DND-41 (cell line): ENCODE results near the gene MFSD12.

Experiments used
- EZH2 ChIP-seq: IDR thresholded peaks from 3 replicates; pipeline ENCODE4 v1.6.1; 2012; ENCODE audit warnings: borderline replicate concordance, low read depth, mild to moderate bottlenecking, moderate library complexity, low read length, inconsistent platforms; ENCODE audit not compliant: severe bottlenecking
- TF ChIP-seq, protein P1 (sequence below): IDR thresholded peaks from 2 replicates; pipeline ENCODE4 v1.5.1; 2012; ENCODE audit warnings: borderline replicate concordance, low read length, moderate library complexity, mild to moderate bottlenecking; ENCODE audit not compliant: poor library complexity, severe bottlenecking; ENCODE audit errors: extremely low read depth

DNA sequence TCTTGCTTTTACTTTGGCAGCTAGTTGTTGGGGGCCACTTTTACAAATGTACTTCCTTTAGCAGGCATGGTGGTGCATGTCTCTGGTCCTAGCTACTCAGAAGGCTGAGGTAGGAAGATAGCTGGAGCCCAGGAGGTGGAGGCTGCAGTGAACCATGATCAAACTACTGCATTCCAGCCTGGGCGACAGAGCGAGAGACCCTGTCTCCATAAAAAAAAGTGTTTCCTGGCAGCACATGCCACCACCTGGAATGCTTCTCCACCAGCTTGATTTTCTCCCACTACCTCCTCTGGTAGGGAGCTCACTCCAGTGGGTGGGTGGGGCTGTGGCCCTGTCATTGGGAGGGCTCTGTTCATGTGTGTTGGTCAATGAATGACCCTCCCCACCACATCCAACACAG, 38.7 kb downstream of the MFSD12 start:
- TF ChIP-seq, protein P1, sequence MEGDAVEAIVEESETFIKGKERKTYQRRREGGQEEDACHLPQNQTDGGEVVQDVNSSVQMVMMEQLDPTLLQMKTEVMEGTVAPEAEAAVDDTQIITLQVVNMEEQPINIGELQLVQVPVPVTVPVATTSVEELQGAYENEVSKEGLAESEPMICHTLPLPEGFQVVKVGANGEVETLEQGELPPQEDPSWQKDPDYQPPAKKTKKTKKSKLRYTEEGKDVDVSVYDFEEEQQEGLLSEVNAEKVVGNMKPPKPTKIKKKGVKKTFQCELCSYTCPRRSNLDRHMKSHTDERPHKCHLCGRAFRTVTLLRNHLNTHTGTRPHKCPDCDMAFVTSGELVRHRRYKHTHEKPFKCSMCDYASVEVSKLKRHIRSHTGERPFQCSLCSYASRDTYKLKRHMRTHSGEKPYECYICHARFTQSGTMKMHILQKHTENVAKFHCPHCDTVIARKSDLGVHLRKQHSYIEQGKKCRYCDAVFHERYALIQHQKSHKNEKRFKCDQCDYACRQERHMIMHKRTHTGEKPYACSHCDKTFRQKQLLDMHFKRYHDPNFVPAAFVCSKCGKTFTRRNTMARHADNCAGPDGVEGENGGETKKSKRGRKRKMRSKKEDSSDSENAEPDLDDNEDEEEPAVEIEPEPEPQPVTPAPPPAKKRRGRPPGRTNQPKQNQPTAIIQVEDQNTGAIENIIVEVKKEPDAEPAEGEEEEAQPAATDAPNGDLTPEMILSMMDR = no peak
- TF ChIP-seq EZH2 = no peak
